Neutrophil (primary cell): ENCODE measurements around the gene GBP1.
"Not testable (repeated sequence)": the region's sequence is repeated elsewhere in the genome, so short reads cannot be mapped to it uniquely, and the experiment has no call there.

Experiments used
- H3K27ac ChIP-seq: fragments of 200-600 bp; sonication (generic); 2 replicates; pipeline ENCODE4 v1.5.1; 2016; ENCODE audit warnings: mild to moderate bottlenecking, moderate library complexity
- H3K27me3 ChIP-seq: fragments of 200-600 bp; sonication (generic); 2 replicates; pipeline ENCODE4 v1.6.0; 2016; ENCODE audit warnings: mild to moderate bottlenecking
- H3K36me3 ChIP-seq: fragments of 200-600 bp; sonication (generic); 2 replicates; pipeline ENCODE4 v1.5.1; 2017
- H3K4me1 ChIP-seq, 2 experiments: fragments of 200-600 bp in 1 of 2; sonication (generic) in 1 of 2; 1 replicate in 1 of 2; 2 replicates in 1 of 2; pipeline versions ENCODE4 v1.5.1 to v1.6.1; 2013 to 2016; ENCODE audit warnings: low read depth in 1 of 2, low read length in 1 of 2, mild to moderate bottlenecking in 1 of 2, moderate library complexity in 1 of 2; ENCODE audit not compliant: control insufficient read depth in 1 of 2, insufficient read depth in 1 of 2
- H3K4me3 ChIP-seq, 2 experiments: fragments of 200-600 bp in 1 of 2; sonication (generic) in 1 of 2; 1 replicate in 1 of 2; 2 replicates in 1 of 2; pipeline ENCODE4 v1.5.1; 2013 to 2016; ENCODE audit warnings: low read depth in 1 of 2, low read length in 1 of 2, mild to moderate bottlenecking in 1 of 2, moderate library complexity in 1 of 2
- H3K9me3 ChIP-seq: fragments of 200-600 bp; sonication (generic); 2 replicates; pipeline ENCODE4 v1.5.1; 2016
- CTCF ChIP-seq: fragments of 200-600 bp; sonication (generic); IDR thresholded peaks from 2 replicates; pipeline ENCODE4 v1.5.1; 2016; ENCODE audit warnings: antibody characterized with exemption

GBP1 gene

DNA sequence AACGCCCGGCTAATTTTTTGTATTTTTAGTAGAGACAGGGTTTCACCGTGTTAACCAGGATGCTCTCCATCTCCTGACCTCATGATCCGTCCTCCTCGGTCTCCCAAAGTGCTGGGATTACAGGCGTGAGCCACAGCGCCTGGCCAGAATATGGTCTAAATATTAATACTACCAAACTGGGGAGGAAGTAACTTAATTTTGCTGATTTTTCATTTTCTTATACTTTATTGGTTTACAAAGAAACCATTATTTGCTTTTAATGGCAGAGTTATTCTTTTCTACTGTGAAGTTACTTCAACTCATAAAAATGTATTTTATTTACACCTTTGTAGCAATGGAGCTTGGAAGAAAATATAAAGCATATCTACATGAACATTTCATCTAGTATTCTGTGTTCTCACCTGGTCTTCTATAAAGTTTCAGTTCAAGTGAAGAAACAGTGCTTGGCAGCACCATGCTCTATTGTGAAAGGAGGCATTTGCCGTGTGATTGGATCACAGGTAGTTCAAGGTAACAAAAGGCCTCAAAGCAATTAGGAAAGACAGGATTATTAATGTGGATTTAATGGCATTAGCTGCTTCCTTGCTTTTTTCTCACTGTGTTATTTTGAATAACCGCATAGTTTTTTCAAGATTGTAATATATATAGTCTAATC, 13.6 kb downstream of the GBP1 start:
- Histone ChIP-seq H3K4me3 (no peak overlapping the region), H3K9me3 (no peaks in the 10 kb centered on the region), H3K27me3 (no peaks in the 10 kb centered on the region), H3K4me1 (no peaks in the 10 kb centered on the region), H3K27ac (no peak overlapping the region), H3K36me3 (peaks cover 44% of the 10 kb centered on the region)
- no peak for TF ChIP-seq CTCF

- Histone ChIP-seq H3K4me3 (no peak overlapping the region), H3K4me1 (no peaks in the 10 kb centered on the region), H3K9me3 (no peaks in the 10 kb centered on the region), H3K27me3 (no peaks in the 10 kb centered on the region), H3K36me3 (peaks cover 37% of the 10 kb centered on the region), H3K27ac (no peak overlapping the region)
- TF ChIP-seq CTCF = no peak
Measured at GRCh38 chr1:89050649-89051033, 14.4 kb downstream of the GBP1 start.

GRCh38 chr1:89049901-89050648, 14.9 kb downstream of the GBP1 start:
- H3K9me3 ChIP-seq, H3K27me3 ChIP-seq, H3K4me1 ChIP-seq, H3K4me3 ChIP-seq, H3K27ac ChIP-seq: not testable (repeated sequence)
- peaks cover 34% of the 10 kb centered on the region for H3K36me3 ChIP-seq

DNA sequence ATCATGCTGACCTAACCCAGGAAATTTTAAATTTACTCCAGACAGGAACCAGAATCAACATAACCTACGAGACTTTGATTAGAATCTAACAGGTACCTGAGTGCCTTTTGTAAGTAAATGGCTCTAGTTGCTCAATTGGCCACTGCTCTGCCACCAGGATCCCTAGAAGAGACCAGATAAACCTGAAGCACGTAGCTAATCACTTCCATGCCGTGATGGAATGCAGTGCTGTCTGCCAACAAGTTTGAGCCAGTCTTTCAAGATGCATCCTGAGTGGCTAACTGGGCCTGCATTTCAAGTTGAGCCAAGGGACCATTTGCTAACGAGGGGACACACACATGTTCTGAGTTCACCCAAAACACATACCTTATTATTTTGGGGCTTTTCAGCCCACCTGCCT, 15.8 kb downstream of the GBP1 start:
- H3K4me1 ChIP-seq, H3K27ac ChIP-seq, H3K4me3 ChIP-seq, H3K9me3 ChIP-seq, H3K27me3 ChIP-seq: not testable (repeated sequence)
- peaks cover 29% of the 10 kb centered on the region for H3K36me3 ChIP-seq

DNA sequence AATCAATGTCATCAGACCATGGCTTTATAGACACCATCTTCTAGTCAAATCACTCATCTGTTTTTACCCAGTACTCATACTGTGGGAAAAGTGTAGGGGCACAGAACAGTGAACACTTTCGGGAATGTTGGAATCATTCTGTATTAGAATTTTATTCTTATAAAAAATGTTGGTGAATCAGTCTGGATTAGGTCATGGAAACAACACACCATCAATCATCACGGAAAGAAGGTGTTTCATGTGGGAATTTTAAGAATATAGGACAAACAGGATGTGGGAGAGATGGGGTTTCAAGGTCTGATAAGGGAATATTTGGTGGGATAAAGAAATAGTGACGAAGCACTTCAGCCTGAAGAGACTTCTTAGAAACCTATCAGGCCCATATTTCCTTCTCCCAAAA, 17.3 kb downstream of the GBP1 start:
- Histone ChIP-seq H3K4me3 (no peak overlapping the region), H3K27me3 (no peaks in the 10 kb centered on the region), H3K9me3 (no peaks in the 10 kb centered on the region), H3K27ac (no peak overlapping the region), H3K4me1 (no peaks in the 10 kb centered on the region), H3K36me3 (peaks cover 14% of the 10 kb centered on the region)
- TF ChIP-seq CTCF = no peak

GRCh38 chr1:89046318-89047183, 18.5 kb downstream of the GBP1 start:
- not testable (repeated sequence) for H3K4me1 ChIP-seq, H3K27me3 ChIP-seq, H3K9me3 ChIP-seq, H3K27ac ChIP-seq, H3K4me3 ChIP-seq, H3K36me3 ChIP-seq
